ENCODE results near the gene ELOVL3.
"Not testable (repeated sequence)": the region's sequence is repeated elsewhere in the genome, so short reads cannot be mapped to it uniquely, and the experiment has no call there.

ELOVL3 gene

GRCh38 chr10:102227050-102227449 is 951 bp downstream of the ELOVL3 start:
- no peak for DNase-seq

GRCh38 chr10:102229810-102230263 is 3.7 kb downstream of the ELOVL3 start:
- DNase-seq = peak; percentile 82

GRCh38 chr10:102230264-102230860 is 4.3 kb downstream of the ELOVL3 start:
- no peak for DNase-seq

GRCh38 chr10:102230861-102231356 is 4.8 kb downstream of the ELOVL3 start:
- DNase-seq = peak; percentile 31

GRCh38 chr10:102231357-102232318 is 5.5 kb downstream of the ELOVL3 start:
- DNase-seq = peak; percentile 58

- DNase-seq = no peak
Measured at GRCh38 chr10:102233997-102234396, 7.9 kb downstream of the ELOVL3 start.

- no peak for DNase-seq
Measured at GRCh38 chr10:102234888-102235597, 8.9 kb downstream of the ELOVL3 start.

GRCh38 chr10:102235598-102235920 is 9.5 kb downstream of the ELOVL3 start:
- no peak for DNase-seq

GRCh38 chr10:102236006-102236405 is 9.9 kb downstream of the ELOVL3 start:
- no peak for DNase-seq

- DNase-seq = no peak
Measured at GRCh38 chr10:102237711-102238252, 11.7 kb downstream of the ELOVL3 start.

- DNase-seq = no peak
Measured at GRCh38 chr10:102240467-102241031, 14.4 kb downstream of the ELOVL3 start.

- DNase-seq = no peak
Measured at GRCh38 chr10:102241032-102241443, 14.9 kb downstream of the ELOVL3 start.

GRCh38 chr10:102241444-102242117 is 15.5 kb downstream of the ELOVL3 start, which contains the start of gene PITX3:
Gene PITX3 (minus strand): TSS chr10:102241512. CDS start chr10:102232080, 9,432 bp downstream.
- peak; percentile 81 for DNase-seq

- DNase-seq = no peak
Measured at GRCh38 chr10:102242118-102242485, 16.0 kb downstream of the ELOVL3 start.

- no peak for DNase-seq
Measured at GRCh38 chr10:102243309-102243708, 17.2 kb downstream of the ELOVL3 start.

- DNase-seq = peak; percentile 86
Measured at GRCh38 chr10:102245082-102245931, 19.2 kb downstream of the ELOVL3 start, which contains the start of gene GBF1. Gene GBF1 (plus strand): TSS chr10:102245532. CDS start chr10:102258939, 13,407 bp downstream.

- no peak for DNase-seq
Measured at GRCh38 chr10:102245932-102246251, 19.8 kb downstream of the ELOVL3 start.

- no peak for DNase-seq
Measured at GRCh38 chr10:102246261-102246660, 20.2 kb downstream of the ELOVL3 start.

GRCh38 chr10:102247734-102248133 is 21.6 kb downstream of the ELOVL3 start:
- no peak for DNase-seq

- not testable (repeated sequence) for DNase-seq
Measured at GRCh38 chr10:102252508-102252907, 26.4 kb downstream of the ELOVL3 start.

GRCh38 chr10:102254426-102254825 is 28.3 kb downstream of the ELOVL3 start:
- DNase-seq = no peak
